A549 (cell line): ENCODE measurements around the gene LRRC46. TPM values are rescaled to one million over a fixed set of nuclear protein-coding genes. Genes with fewer than 3 reads are reported as not detected.

Experiments used
- ATAC-seq, 2 experiments: fragments of 200-7000 bp in 1 of 2; fragments of >200 bp in 1 of 2; cut with Nextera tagmentation in 1 of 2; cut with Tn5 transposase in 1 of 2; 3 replicates each; pipeline versions ENCODE4 v1.8.0 to v1.9.1; 2018 to 2020; ENCODE audit warnings: mild to moderate bottlenecking in 1 of 2, moderate library complexity in 1 of 2
- CTCF ChIA-PET: fragments of 300-600 bp; sonication (Branson Sonifier 250); formaldehyde crosslinking; extraction: SDS; loops from one replicate; lab custom pipeline; 2021; ENCODE audit warnings: antibody characterized with exemption, inconsistent platforms; lab: Yijun Ruan, JAX
- POLR2A ChIA-PET: fragments of 350-600 bp; formaldehyde crosslinking; extraction: SDS; loops from one replicate; lab custom pipeline; 2021; ENCODE audit warnings: antibody characterized with exemption, inconsistent platforms; lab: Yijun Ruan, JAX
- DNase-seq, 2 experiments: peaks; one replicate each; pipeline versions ENCODE4 v3.0.0 to v3.0.0-alpha.2; 2011 to 2016; ENCODE audit warnings: low read depth in 1 of 2, low spot score in 1 of 2
- FAIRE-seq: peaks from 2 replicates; lab custom pipeline; 2011; peaks lifted over from hg19 to GRCh38; lab: Jason Lieb, UNC
- H3K27ac ChIP-seq, 2 experiments: fragments of >200 bp; sonication (Bioruptor Twin); formaldehyde crosslinking; 3 replicates each; pipeline ENCODE4 v1.5.1; 2016 to 2017
- H3K4me1 ChIP-seq: fragments of >200 bp; sonication (Bioruptor Twin); formaldehyde crosslinking; 3 replicates; pipeline ENCODE4 v1.6.1; 2016
- H3K4me2 ChIP-seq: fragments of >200 bp; sonication (Bioruptor Twin); formaldehyde crosslinking; 3 replicates; pipeline ENCODE4 v1.6.1; 2016
- H3K4me3 ChIP-seq: fragments of >200 bp; sonication (Bioruptor Twin); formaldehyde crosslinking; 3 replicates; pipeline ENCODE4 v1.5.1; 2016
- H3K9me3 ChIP-seq: fragments of >200 bp; sonication (Bioruptor Twin); formaldehyde crosslinking; 3 replicates; pipeline ENCODE4 v1.6.1; 2016
- ATOH8 ChIP-seq: fragments of 250-450 bp; sonication (Bioruptor Pico); IDR thresholded peaks from 2 replicates; pipeline ENCODE4 v1.5.0; 2020; ENCODE audit warnings: low read depth, mild to moderate bottlenecking, moderate library complexity
- CEBPB ChIP-seq, 2 experiments: fragments of >200 bp in 1 of 2; sonication (Bioruptor Twin) in 1 of 2; formaldehyde crosslinking in 1 of 2; IDR thresholded peaks; 2 replicates each; pipeline ENCODE4 v1.6.1; 2012 to 2016
- CHD2 ChIP-seq: fragments of 150-350 bp; IDR thresholded peaks from 2 replicates; pipeline ENCODE4 v1.6.1; 2014; ENCODE audit warnings: low read length; ENCODE audit not compliant: partially characterized antibody
- E2F6 ChIP-seq: IDR thresholded peaks from 2 replicates; pipeline ENCODE4 v1.6.1; 2012; ENCODE audit warnings: low read depth, borderline replicate concordance
- ELK1 ChIP-seq: fragments of 150-350 bp; IDR thresholded peaks from 2 replicates; pipeline ENCODE4 v1.6.1; 2014; ENCODE audit warnings: low read depth, mild to moderate bottlenecking, low read length
- FOSB ChIP-seq: fragments of 250-450 bp; sonication (Bioruptor Pico); IDR thresholded peaks from 2 replicates; pipeline ENCODE4 v1.5.0; 2020; ENCODE audit warnings: mild to moderate bottlenecking, moderate library complexity
- FOSL2 ChIP-seq, 2 experiments: fragments of 450-650 bp in 1 of 2; fragments of >200 bp in 1 of 2; sonication (Bioruptor Twin) in 1 of 2; formaldehyde crosslinking; IDR thresholded peaks; 2 replicates each; pipeline versions ENCODE4 v1.5.0 to v1.6.1; 2016 to 2020; ENCODE audit warnings: mild to moderate bottlenecking in 1 of 2, moderate library complexity in 1 of 2
- GATA3 ChIP-seq: IDR thresholded peaks from 2 replicates; pipeline ENCODE4 v1.6.1; 2012; ENCODE audit warnings: borderline replicate concordance
- HMGXB4 ChIP-seq: fragments of 250-450 bp; sonication (Bioruptor Pico); IDR thresholded peaks from 2 replicates; pipeline ENCODE4 v1.5.0; 2021; ENCODE audit warnings: mild to moderate bottlenecking, moderate library complexity, borderline replicate concordance
- HOXA7 ChIP-seq: fragments of 250-450 bp; sonication (Bioruptor Pico); IDR thresholded peaks from 2 replicates; pipeline ENCODE4 v1.5.0; 2020; ENCODE audit warnings: mild to moderate bottlenecking, moderate library complexity
- HOXB13 ChIP-seq: fragments of 250-450 bp; sonication (Bioruptor Pico); IDR thresholded peaks from 2 replicates; pipeline ENCODE4 v1.5.0; 2020; ENCODE audit warnings: low read depth, mild to moderate bottlenecking, moderate library complexity
- JUN ChIP-seq, 2 experiments: fragments of >200 bp; sonication (Bioruptor Twin); formaldehyde crosslinking; IDR thresholded peaks; 2 replicates in 1 of 2; 3 replicates in 1 of 2; pipeline ENCODE4 v1.6.1; 2016 to 2017
- JUNB ChIP-seq: fragments of >200 bp; sonication (Bioruptor Twin); formaldehyde crosslinking; IDR thresholded peaks from 2 replicates; pipeline ENCODE4 v1.6.1; 2016
- MAFK ChIP-seq: fragments of 450-650 bp; IDR thresholded peaks from 2 replicates; pipeline ENCODE4 v1.6.1; 2014; ENCODE audit not compliant: partially characterized antibody
- MAX ChIP-seq: IDR thresholded peaks from 2 replicates; pipeline ENCODE4 v1.6.1; 2012
- NFE2L2 ChIP-seq: fragments of 150-350 bp; conservative IDR thresholded peaks from 2 replicates; pipeline ENCODE4 v1.6.1; 2014; ENCODE audit warnings: low read length
- NR3C1 ChIP-seq: fragments of >200 bp; sonication (Bioruptor Twin); formaldehyde crosslinking; IDR thresholded peaks from 3 replicates; pipeline ENCODE4 v1.6.1; 2017
- PHF8 ChIP-seq: fragments of 200-600 bp; sonication (generic); IDR thresholded peaks from 2 replicates; pipeline ENCODE4 v1.6.1; 2016; ENCODE audit warnings: low read depth, mild to moderate bottlenecking, antibody characterized with exemption, moderate library complexity, borderline replicate concordance
- POLR2A ChIP-seq: IDR thresholded peaks from 2 replicates; pipeline ENCODE4 v1.6.1; 2012; ENCODE audit warnings: mild to moderate bottlenecking, low read length
- POLR2AphosphoS2 ChIP-seq: conservative IDR thresholded peaks from 2 replicates; pipeline ENCODE4 v1.6.1; 2012; ENCODE audit warnings: low read length, improper control_type of control experiment, inconsistent platforms
- RNF2 ChIP-seq: fragments of 200-600 bp; sonication (generic); IDR thresholded peaks from 2 replicates; pipeline ENCODE4 v1.6.1; 2016; ENCODE audit warnings: low read depth, mild to moderate bottlenecking, antibody characterized with exemption, moderate library complexity, borderline replicate concordance
- SMC3 ChIP-seq: fragments of >200 bp; sonication (Bioruptor Twin); formaldehyde crosslinking; IDR thresholded peaks from 3 replicates; pipeline ENCODE4 v1.6.1; 2018; ENCODE audit warnings: inconsistent platforms
- SREBF2 ChIP-seq: fragments of 450-650 bp; IDR thresholded peaks from 2 replicates; pipeline ENCODE4 v1.6.1; 2014; ENCODE audit warnings: mild to moderate bottlenecking, moderate library complexity
- TP53 ChIP-seq: fragments of 250-450 bp; sonication (Bioruptor Pico); IDR thresholded peaks from 2 replicates; pipeline ENCODE4 v1.5.0; 2021; ENCODE audit warnings: mild to moderate bottlenecking, moderate library complexity
- USF2 ChIP-seq: fragments of 450-650 bp; IDR thresholded peaks from 2 replicates; pipeline ENCODE4 v1.6.1; 2014; ENCODE audit warnings: antibody characterized with exemption
- ZC3H11A ChIP-seq: fragments of 450-650 bp; IDR thresholded peaks from 2 replicates; pipeline ENCODE4 v1.6.1; 2014; ENCODE audit warnings: antibody characterized with exemption, mild to moderate bottlenecking
- WGBS: methylation state at CpG from one replicate; pipeline ENCODE4 v1.1.6; 2017; ENCODE audit errors: missing lambda C conversion rate; 5-methylcytosine and 5-hydroxymethylcytosine counted together
- polyA plus RNA-seq, 4 experiments: library from polyadenylated mRNA; depleted of rRNA in 3 of 4; stranded (reverse); fragments of >200 nt; fragmentation: RNase III in 1 of 4; extraction: RNeasy Plus Mini Kit Qiagen cat#74134 plus additional on column Dnase treatment in 1 of 4; gene quantifications; 2 replicates in 3 of 4; 3 replicates in 1 of 4; pipeline ENCODE4 v1.2.3, GENCODE V29; 2011 to 2017
- TF ChIP-seq, protein P1 (sequence below): fragments of >200 bp; sonication (Bioruptor Twin); formaldehyde crosslinking; IDR thresholded peaks from 2 replicates; pipeline ENCODE4 v1.6.1; 2016

The LRRC46 gene
- polyA plus RNA-seq, 2 of the 4 experiments (the other 2 are of a cell fraction), result 2.7 to 3.0 TPM

- Histone ChIP-seq H3K4me3 (no peak overlapping the region), H3K27ac (no peak overlapping the region), H3K4me1 (peaks cover 15% of the 10 kb centered on the region), H3K9me3 (peaks cover 10% of the 10 kb centered on the region; the same call in 1 of the 3 replicates), H3K4me2 (no peak overlapping the region)
- ATAC-seq, result no peak
- 94% methylated on average over 5 of the region's 5 CpGs for WGBS
- no peak for FAIRE-seq
- TF ChIP-seq TP53 (no peak), SREBF2 (no peak), ZC3H11A (no peak), JUN (IDR thresholded peaks at IDR 0.05) (no peak), MAX (no peak), CHD2 (no peak), GATA3 (no peak), JUNB (no peak), HOXA7 (CRISPR knock-in tag) (no peak), RNF2 (no peak), POLR2A (no peak), POLR2AphosphoS2 (no peak), ELK1 (no peak), HMGXB4 (CRISPR knock-in tag) (no peak)
- TF ChIP-seq, protein P1, sequence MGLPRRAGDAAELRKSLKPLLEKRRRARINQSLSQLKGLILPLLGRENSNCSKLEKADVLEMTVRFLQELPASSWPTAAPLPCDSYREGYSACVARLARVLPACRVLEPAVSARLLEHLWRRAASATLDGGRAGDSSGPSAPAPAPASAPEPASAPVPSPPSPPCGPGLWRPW, result no peak
- ChIA-PET CTCF (interaction anchor here (0.8 to 36.3 kb wide), 7 partner anchors 10 to 634 kb away, joined by 3 to 1860 read pairs (median 4); partner anchors contain the start of genes CDK5RAP3, SCRN2, SP2 and SP6), POLR2A (no interaction called here)
- no peak for DNase-seq
Measured at GRCh38 chr17:47860386-47860785, 28.9 kb downstream of the LRRC46 start.

DNA sequence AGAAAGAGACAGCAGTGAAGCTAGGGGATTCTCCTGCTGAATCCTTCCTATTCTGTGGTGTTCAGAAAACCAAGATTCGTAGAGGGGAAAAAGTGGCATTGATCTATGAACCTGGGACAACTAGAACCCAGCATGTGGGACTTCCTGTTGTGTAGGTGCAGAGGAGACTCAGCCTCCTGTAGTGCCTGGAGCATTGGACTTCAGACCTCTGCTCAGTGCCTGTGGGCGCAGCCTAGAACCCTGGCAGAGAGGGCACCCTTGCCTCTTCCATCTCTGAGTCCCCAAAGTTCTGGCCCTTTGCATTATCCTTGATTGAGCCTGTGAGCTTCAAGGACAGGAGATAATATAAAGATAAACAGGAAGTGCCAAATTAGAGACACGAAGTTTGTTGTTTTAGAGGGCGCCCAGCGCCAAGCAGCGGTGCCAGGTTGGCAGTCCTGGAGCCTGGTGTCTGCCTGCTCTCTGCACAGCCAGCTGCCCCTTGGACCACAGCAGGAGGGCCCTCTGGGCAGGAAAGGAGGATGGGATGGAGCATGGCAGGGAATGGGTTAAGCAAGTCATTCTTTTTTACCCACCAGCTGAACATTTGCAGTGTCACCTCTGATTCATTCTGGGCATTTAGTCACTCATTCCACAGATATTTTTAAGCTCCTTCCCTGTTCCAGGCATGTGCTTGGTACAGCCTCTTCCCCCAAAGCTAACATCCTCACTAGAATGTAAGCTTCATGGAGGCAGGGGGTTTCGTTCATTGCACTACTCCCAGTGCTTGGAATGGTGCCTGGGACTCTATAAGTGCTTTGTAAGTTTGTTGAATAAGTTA is 31.4 kb downstream of the LRRC46 start:
- peaks cover 15% of the 10 kb centered on the region for H3K4me1 ChIP-seq
- FAIRE-seq, result peak; percentile 76
- peak; percentile 79 to 88 for ATAC-seq
- ChIA-PET POLR2A (interaction anchor here (1.1 kb wide), 1 partner anchor 31 kb away, joined by 7 read pairs; the partner anchor contains the start of genes LRRC46 and MRPL10), CTCF (interaction anchor here (1.1 to 36.3 kb wide), 6 partner anchors 10 to 155 kb away, joined by 3 to 1860 read pairs (median 8); partner anchors contain the start of genes CDK5RAP3, SCRN2, SP2 and SP6)
- WGBS, result 66% methylated on average over 7 of the region's 7 CpGs
- H3K4me3 ChIP-seq, result no peak overlapping the region
- H3K27ac ChIP-seq, result peak overlapping the region; percentile 80 to 89
- peak overlapping the region; percentile 46 for H3K4me2 ChIP-seq
- peaks cover 10% of the 10 kb centered on the region; the same call in 1 of the 3 replicates for H3K9me3 ChIP-seq
- DNase-seq, result peak; percentile 87 to 91
- TF ChIP-seq NFE2L2 (peak; percentile 92), CEBPB (IDR thresholded peaks at IDR 0.05) (peak in 1 of 2 experiments; percentile 43; a peak in 1 of 4 replicates), E2F6 (0 out of 2 replicates have a peak, but pooled peaks have one; percentile 26), FOSB (0 out of 2 replicates have a peak, but pooled peaks have one; percentile 27), RNF2 (no peak), JUNB (peak; percentile 69; the same call in 1 of the 2 replicates), PHF8 (no peak), USF2 (peak; percentile 45; the same call in 1 of the 2 replicates), TP53 (0 out of 2 replicates have a peak, but pooled peaks have one; percentile 33), SMC3 (no peak), FOSL2 (IDR thresholded peaks at IDR 0.05) (peak; percentile 73), FOSL2 (CRISPR knock-in tag; IDR thresholded peaks at IDR 0.05) (peak; percentile 97), NR3C1 (no peak), ATOH8 (CRISPR knock-in tag) (peak; percentile 72; the same call in 1 of the 2 replicates), MAX (peak; percentile 93), HOXB13 (peak; percentile 33; the same call in 1 of the 2 replicates), JUN (IDR thresholded peaks at IDR 0.05) (peak; percentile 43 to 52; a peak in 2 of 5 replicates), MAFK (peak; percentile 91)
- TF ChIP-seq, protein P1, result no peak
